SJSA1 (cell line): ENCODE data around the gene LHX3. TPM values are rescaled to one million over a fixed set of nuclear protein-coding genes. Genes with fewer than 3 reads are reported as not detected.

Experiments
- DNase-seq, 2 experiments: peaks; one replicate each; pipeline ENCODE4 v3.0.0-alpha.2; 2015 to 2020; ENCODE audit warnings: low spot score in 2 of 2, low read depth in 1 of 2
- H3K27ac ChIP-seq: fragments of 250-450 bp; sonication (Bioruptor Pico); 2 replicates; pipeline ENCODE4 v1.5.1; 2020; ENCODE audit warnings: mild to moderate bottlenecking, moderate library complexity
- H3K27me3 ChIP-seq: fragments of 250-450 bp; sonication (Bioruptor Pico); replicated peaks from 2 replicates; pipeline ENCODE4 v1.5.1; 2020; ENCODE audit warnings: mild to moderate bottlenecking, moderate library complexity
- H3K36me3 ChIP-seq: fragments of 250-450 bp; sonication (Bioruptor Pico); 2 replicates; pipeline ENCODE4 v1.5.1; 2020; ENCODE audit warnings: mild to moderate bottlenecking
- H3K4me1 ChIP-seq: fragments of 250-450 bp; sonication (Bioruptor Pico); replicated peaks from 2 replicates; pipeline ENCODE4 v1.6.1; 2021; ENCODE audit warnings: mild to moderate bottlenecking
- H3K4me3 ChIP-seq: fragments of 250-450 bp; sonication (Bioruptor Pico); 2 replicates; pipeline ENCODE4 v1.5.1; 2020; ENCODE audit warnings: mild to moderate bottlenecking
- H3K9me3 ChIP-seq: fragments of 250-450 bp; sonication (Bioruptor Pico); replicated peaks from 2 replicates; pipeline ENCODE4 v1.5.1; 2020; ENCODE audit warnings: mild to moderate bottlenecking
- total RNA-seq: library from RNA; depleted of rRNA; stranded (reverse); fragments of >200 nt; shearing (Covaris generic); gene quantifications from 2 replicates; pipeline ENCODE4 v1.2.3, GENCODE V29; 2014

LHX3 gene
- total RNA-seq, 1 experiment from 2014 or later = not detected

- Histone ChIP-seq H3K27ac (no peak overlapping the region), H3K4me1 (no peaks in the 10 kb centered on the region), H3K36me3 (no peaks in the 10 kb centered on the region), H3K4me3 (no peak overlapping the region), H3K27me3 (peaks cover 63% of the 10 kb centered on the region), H3K9me3 (no peaks in the 10 kb centered on the region)
- no peak for DNase-seq
Observed at GRCh38 chr9:136193127-136193890, 11.6 kb downstream of the LHX3 start.

GRCh38 chr9:136192289-136193126 lies 12.4 kb downstream of the LHX3 start:
- H3K4me1 ChIP-seq = no peaks in the 10 kb centered on the region
- no peaks in the 10 kb centered on the region for H3K9me3 ChIP-seq
- peaks cover 59% of the 10 kb centered on the region for H3K27me3 ChIP-seq
- no peak overlapping the region for H3K4me3 ChIP-seq
- no peaks in the 10 kb centered on the region for H3K36me3 ChIP-seq
- H3K27ac ChIP-seq = no peak overlapping the region
- no peak for DNase-seq

- Histone ChIP-seq H3K27me3 (peaks cover 59% of the 10 kb centered on the region), H3K4me1 (no peaks in the 10 kb centered on the region), H3K9me3 (no peaks in the 10 kb centered on the region), H3K27ac (no peak overlapping the region), H3K4me3 (no peak overlapping the region), H3K36me3 (no peaks in the 10 kb centered on the region)
- DNase-seq = no peak
Observed at GRCh38 chr9:136191960-136192286, 13.0 kb downstream of the LHX3 start.

- Histone ChIP-seq H3K4me1 (no peaks in the 10 kb centered on the region), H3K9me3 (no peaks in the 10 kb centered on the region), H3K27ac (no peak overlapping the region), H3K36me3 (no peaks in the 10 kb centered on the region), H3K27me3 (peaks cover 53% of the 10 kb centered on the region), H3K4me3 (no peak overlapping the region)
- no peak for DNase-seq
Observed at GRCh38 chr9:136191099-136191959, 13.6 kb downstream of the LHX3 start.

- no peak for DNase-seq
- Histone ChIP-seq H3K9me3 (no peaks in the 10 kb centered on the region), H3K4me1 (no peaks in the 10 kb centered on the region), H3K4me3 (no peak overlapping the region), H3K27ac (no peak overlapping the region), H3K36me3 (no peaks in the 10 kb centered on the region), H3K27me3 (peaks cover 48% of the 10 kb centered on the region)
Observed at GRCh38 chr9:136190656-136191055, 14.3 kb downstream of the LHX3 start.

GRCh38 chr9:136190237-136190601 lies 14.7 kb downstream of the LHX3 start:
- Histone ChIP-seq H3K27me3 (peaks cover 46% of the 10 kb centered on the region), H3K4me1 (no peaks in the 10 kb centered on the region), H3K9me3 (no peaks in the 10 kb centered on the region), H3K4me3 (no peak overlapping the region), H3K36me3 (no peaks in the 10 kb centered on the region), H3K27ac (no peak overlapping the region)
- DNase-seq = no peak

- Histone ChIP-seq H3K4me1 (no peaks in the 10 kb centered on the region), H3K27me3 (peaks cover 44% of the 10 kb centered on the region), H3K36me3 (no peaks in the 10 kb centered on the region), H3K4me3 (no peak overlapping the region), H3K27ac (no peak overlapping the region), H3K9me3 (no peaks in the 10 kb centered on the region)
- DNase-seq = no peak
Observed at GRCh38 chr9:136189394-136190236, 15.3 kb downstream of the LHX3 start.

GRCh38 chr9:136187683-136188586 lies 17.0 kb downstream of the LHX3 start:
- H3K36me3 ChIP-seq = no peaks in the 10 kb centered on the region
- H3K9me3 ChIP-seq = no peaks in the 10 kb centered on the region
- no peak for DNase-seq
- H3K27me3 ChIP-seq = peaks cover 40% of the 10 kb centered on the region
- H3K27ac ChIP-seq = no peak overlapping the region
- no peaks in the 10 kb centered on the region for H3K4me1 ChIP-seq
- H3K4me3 ChIP-seq = no peak overlapping the region

- no peak overlapping the region for H3K4me3 ChIP-seq
- no peaks in the 10 kb centered on the region for H3K36me3 ChIP-seq
- H3K27ac ChIP-seq = no peak overlapping the region
- DNase-seq = no peak
- peaks cover 32% of the 10 kb centered on the region for H3K27me3 ChIP-seq
- H3K9me3 ChIP-seq = no peaks in the 10 kb centered on the region
- H3K4me1 ChIP-seq = no peaks in the 10 kb centered on the region
Observed at GRCh38 chr9:136187197-136187596, 17.7 kb downstream of the LHX3 start.

GRCh38 chr9:136186386-136186785 lies 18.5 kb downstream of the LHX3 start:
- no peaks in the 10 kb centered on the region for H3K4me1 ChIP-seq
- no peaks in the 10 kb centered on the region for H3K9me3 ChIP-seq
- H3K4me3 ChIP-seq = no peak overlapping the region
- H3K27me3 ChIP-seq = peaks cover 24% of the 10 kb centered on the region
- H3K36me3 ChIP-seq = no peaks in the 10 kb centered on the region
- H3K27ac ChIP-seq = no peak overlapping the region
- no peak for DNase-seq

- no peak for DNase-seq
- H3K27ac ChIP-seq = no peak overlapping the region
- peaks cover 22% of the 10 kb centered on the region for H3K27me3 ChIP-seq
- H3K36me3 ChIP-seq = no peaks in the 10 kb centered on the region
- no peak overlapping the region for H3K4me3 ChIP-seq
- no peaks in the 10 kb centered on the region for H3K4me1 ChIP-seq
- no peaks in the 10 kb centered on the region for H3K9me3 ChIP-seq
Observed at GRCh38 chr9:136185596-136186366, 19.1 kb downstream of the LHX3 start.

GRCh38 chr9:136185066-136185465 lies 19.9 kb downstream of the LHX3 start:
- no peaks in the 10 kb centered on the region for H3K4me1 ChIP-seq
- no peak overlapping the region for H3K27ac ChIP-seq
- H3K9me3 ChIP-seq = no peaks in the 10 kb centered on the region
- peaks cover 23% of the 10 kb centered on the region for H3K27me3 ChIP-seq
- H3K36me3 ChIP-seq = no peaks in the 10 kb centered on the region
- H3K4me3 ChIP-seq = no peak overlapping the region
- DNase-seq = no peak
